8988T (cell line): Measurements from ENCODE around the gene ZNF236.
"Not testable (repeated sequence)": the region's sequence is repeated elsewhere in the genome, so short reads cannot be mapped to it uniquely, and the experiment has no call there.

Source experiments
- DNase-seq: peaks from one replicate; pipeline ENCODE4 v3.0.0; 2011

The ZNF236 gene

DNA sequence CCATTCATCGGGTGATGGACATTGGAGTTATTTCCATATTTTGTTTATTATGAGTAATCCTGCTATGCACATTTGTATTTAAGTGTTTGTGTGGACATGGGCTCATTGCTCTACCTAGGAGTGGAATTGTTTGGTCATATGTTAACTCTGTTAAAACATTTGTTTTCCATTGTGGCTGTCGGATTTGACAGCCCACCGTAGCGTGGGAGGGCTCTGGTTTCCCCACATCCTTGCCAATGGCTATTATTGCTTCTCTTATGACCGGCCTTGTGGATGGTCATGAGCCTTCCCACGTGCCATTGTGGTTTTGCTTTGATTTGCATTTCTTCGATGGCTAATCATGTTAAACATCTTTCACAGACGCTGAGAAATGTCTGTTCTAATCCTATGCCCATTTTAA, 92.0 kb downstream of the ZNF236 start:
- no peak for DNase-seq

- no peak for DNase-seq
These were observed 92.4 kb downstream of the ZNF236 start for GRCh38 chr18:76914796-76915195.

- no peak for DNase-seq
These were observed 93.1 kb downstream of the ZNF236 start for GRCh38 chr18:76915456-76915855.

DNA sequence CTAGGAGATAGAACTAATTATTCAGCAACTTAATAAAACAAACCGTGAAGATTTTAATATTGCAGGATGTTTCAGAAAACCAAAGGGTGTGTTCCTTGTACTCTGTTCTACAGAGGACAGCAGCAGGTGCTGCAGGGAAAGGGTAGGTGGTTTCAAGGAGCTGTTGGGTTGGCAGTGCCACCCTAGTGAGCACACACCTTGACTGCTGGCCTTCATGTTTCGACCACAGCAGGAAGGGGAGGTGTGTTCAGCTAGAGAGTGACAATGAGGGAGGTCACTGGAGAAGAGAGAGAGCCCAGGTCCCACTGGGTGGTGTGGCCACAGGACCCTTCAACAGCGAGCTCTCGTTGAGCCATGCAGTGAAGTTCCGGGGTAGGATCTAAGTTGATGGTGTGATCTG, 98.6 kb downstream of the ZNF236 start:
- DNase-seq, result no peak

GRCh38 chr18:76922107-76922506, 99.8 kb downstream of the ZNF236 start:
- DNase-seq, result peak; percentile 17

DNA sequence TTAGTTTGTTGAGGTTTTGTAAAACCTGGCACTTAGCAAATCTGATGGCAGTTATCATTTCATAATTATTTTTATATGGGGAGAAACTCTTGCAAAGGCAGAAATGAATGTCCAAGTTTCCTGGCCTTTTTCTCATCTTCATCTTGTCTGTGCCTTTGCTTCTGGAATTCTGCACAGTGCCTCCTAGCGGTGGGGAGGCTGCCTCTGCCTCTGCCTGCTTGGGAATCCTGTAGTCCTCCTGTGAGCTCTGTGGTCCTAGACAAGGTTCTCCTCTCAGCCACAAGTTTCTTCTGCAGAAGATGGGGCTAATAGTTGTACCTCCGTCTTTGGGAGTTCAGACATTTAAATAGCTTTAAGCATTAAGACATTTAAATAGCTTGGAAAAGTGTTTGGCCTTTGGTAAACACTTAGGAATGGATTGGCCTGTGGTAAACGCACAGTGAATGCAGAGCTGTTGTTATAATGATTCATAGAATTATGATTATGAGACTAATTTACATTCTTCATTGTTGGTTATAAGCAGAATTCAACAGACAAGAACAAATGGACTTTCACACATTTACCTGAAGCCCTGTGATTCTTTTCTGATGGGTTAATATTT, 101.2 kb downstream of the ZNF236 start:
- no peak for DNase-seq

GRCh38 chr18:76925501-76925900, 103.1 kb downstream of the ZNF236 start:
- DNase-seq, result no peak

DNA sequence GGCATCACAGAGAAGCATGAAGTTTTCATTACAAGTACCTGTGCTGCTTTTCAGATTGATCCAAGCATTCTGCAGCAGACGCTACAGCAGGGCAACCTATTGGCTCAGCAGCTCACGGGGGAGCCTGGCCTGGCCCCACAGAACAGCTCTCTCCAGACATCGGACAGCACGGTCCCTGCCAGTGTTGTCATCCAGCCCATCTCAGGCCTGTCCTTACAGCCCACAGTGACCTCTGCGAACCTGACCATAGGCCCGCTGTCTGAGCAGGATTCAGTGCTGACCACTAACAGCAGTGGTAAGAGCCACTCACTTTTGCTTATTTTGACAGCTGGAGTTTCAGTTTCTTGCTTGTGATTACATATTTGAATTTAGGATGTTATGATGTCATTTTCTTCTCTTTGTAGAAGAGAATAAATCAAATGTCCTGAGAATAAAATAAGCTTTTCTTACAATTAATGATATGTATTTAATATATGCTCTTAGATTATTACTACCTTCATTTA, 104.9 kb downstream of the ZNF236 start:
- DNase-seq, result no peak

DNA sequence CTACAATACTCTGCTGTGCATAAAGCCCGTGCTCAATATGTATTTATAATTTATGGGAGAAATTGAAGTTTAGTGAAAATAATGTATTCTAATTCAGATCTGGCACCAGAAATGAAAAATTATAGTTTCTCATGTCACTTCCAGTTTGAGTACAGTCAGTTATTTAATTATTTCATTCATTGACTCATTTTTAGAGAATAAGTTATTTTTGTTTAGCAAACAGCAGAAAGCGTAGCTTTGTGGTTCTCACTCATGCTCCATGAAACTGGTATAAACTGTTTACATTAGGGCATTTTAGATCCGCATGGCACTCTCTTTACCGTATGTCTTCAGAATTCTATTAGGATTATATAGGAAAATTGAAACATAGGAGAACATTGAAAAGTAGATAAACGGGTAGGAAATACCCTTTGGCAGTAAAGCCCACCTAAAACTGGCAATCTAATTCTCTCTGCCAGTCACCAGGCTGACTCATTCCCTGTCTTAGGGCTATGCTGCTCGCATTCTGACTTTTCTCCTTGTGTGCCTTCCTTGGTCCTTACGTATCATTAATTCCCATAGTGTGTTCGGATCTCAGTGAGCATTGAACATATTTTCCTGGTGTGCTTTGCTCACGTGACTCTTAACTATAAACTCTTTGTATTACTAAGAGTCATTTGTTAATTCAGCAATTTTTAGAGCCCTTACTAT, 106.0 kb downstream of the ZNF236 start:
- no peak for DNase-seq

- no peak for DNase-seq
These were observed 108.8 kb downstream of the ZNF236 start for GRCh38 chr18:76931171-76931570.

GRCh38 chr18:76932026-76932819, 109.9 kb downstream of the ZNF236 start:
- DNase-seq, result no peak

- no peak for DNase-seq
These were observed 113.5 kb downstream of the ZNF236 start for GRCh38 chr18:76935722-76936337.

- DNase-seq, result no peak
These were observed 114.5 kb downstream of the ZNF236 start for GRCh38 chr18:76936877-76937276.

GRCh38 chr18:76937597-76937996, 115.2 kb downstream of the ZNF236 start:
- DNase-seq, result no peak

DNA sequence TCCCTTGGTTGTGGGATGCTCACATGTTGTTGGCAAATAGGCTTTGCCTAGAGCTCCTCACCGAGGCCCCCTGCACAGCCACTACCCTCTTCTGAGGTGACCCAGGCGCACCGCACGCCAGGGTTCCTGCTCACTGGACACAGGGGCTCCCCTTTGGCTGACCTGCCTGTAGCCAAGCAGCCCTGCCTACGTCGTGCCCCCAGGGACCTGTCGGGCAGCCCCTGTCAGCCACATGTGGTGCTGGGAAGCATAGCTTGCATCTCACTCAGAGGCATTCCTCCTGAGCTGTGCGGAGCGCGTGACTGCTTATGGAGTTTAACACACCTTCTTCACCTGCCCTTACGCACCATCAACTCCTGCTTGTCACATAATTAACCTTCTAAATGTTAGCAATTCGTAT, 116.3 kb downstream of the ZNF236 start:
- DNase-seq, result no peak

DNA sequence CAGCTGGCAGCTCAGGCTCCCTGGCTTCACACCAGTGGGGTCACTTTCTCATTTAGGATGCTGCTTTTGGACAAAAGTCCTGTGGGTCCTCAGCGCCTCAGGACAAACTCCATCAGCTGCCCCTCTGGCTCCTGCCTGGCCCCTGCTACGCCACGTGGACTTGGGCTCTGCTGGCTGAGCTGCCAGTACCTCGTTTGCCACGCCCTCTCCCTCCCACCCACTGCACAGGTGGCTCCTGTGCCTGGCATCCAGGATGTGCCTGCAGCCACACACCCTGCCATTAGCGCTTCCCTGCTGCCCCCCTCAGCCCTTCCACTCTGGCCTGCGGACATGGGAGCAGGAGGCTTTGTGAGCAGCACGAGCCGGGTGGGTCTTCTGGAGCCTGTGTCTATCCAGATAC, 118.9 kb downstream of the ZNF236 start:
- DNase-seq, result no peak

DNA sequence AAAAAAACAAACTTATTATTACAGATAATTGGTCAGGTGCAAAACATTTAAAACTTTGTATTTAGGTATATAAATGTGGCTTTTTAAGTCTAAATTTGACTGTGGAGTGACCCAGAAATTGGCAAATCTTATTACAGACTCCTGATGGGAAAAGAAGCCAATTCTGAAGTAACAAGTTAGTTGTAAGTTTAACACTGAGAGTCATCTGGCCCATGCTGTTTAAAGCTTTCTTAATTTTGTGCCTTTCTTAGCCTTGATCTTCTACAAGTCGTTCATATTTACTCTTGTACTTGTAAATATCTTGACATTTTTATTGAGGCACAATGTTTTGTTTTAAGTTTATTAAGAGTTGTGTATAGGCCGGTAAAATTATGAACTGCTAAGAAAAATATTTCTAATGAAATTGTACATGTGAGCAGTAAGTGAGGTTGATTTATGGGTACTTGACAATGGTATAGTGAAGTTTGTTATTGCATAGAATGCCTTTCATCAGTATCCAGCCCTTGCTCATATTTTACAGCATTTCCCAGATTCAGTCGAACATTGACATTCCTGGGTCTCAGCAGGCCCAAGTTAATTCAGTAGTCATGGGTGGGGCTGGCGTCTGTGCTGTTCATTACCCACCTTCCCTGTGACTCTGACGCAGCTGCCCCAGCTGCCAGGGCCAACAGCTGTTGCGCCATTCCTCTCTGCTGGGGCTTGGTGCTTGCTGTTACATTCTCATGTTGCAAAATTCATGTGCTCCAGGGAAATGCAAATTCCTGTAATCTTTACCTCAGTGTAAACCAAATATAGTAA, 121.4 kb downstream of the ZNF236 start:
- no peak for DNase-seq

DNA sequence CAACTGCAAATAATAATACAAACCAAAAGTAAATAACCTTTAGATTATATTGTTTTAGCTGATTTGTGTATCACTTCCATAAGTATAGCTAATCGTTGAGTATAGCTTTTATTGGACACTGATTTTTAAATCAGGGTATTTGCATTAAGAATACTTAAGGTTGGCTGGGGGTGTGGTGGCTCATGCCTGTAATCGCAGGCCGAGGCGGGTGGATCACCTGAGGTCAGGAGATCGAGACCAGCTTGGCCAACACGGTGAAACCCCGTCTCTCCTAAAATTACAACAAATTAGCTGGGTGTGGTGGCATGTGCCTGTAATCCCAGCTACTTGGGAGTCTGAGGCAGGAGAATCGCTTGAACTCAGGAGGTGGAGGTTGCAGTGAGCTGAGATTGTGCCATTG, 122.0 kb downstream of the ZNF236 start:
- DNase-seq, result not testable (repeated sequence)

DNA sequence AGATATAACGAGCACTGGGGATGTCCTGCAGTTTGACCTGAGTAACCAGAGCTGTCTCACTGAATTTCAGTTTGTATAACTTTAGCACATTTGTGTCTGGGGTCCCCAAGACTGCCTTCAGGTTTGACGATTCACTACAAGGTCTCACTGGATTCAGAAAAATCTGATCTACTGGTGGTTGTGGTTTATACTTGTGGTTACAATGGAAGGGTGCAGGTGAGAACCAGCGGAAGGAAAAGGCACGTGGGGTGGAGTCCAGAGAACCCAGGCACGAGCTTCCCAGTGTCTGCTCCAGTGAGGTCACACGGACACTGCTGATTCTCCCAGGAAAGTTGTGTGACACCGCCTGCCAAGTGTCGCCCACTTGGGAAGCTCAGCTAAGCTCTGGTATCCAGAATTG, 126.0 kb downstream of the ZNF236 start:
- no peak for DNase-seq

GRCh38 chr18:76951456-76952247, 129.3 kb downstream of the ZNF236 start:
- DNase-seq, result no peak

DNA sequence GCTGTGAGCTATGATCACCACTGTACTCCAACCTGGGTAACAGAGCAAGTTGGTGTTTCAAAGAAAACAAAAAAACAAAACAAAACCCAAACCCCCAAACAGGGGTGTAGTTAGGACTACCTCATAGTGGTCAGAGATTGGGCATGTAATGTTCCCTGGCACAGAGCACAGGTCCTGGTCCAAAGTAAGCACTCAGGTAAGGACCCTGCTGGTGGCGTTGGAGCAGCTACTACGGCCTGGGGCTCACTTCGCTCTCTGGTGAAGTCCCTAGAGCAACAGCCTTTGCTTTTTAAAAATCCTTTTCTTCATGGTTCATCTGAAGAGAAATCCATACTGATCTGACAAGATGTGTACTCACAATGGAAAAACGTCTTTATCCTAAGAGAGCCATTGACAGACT, 130.4 kb downstream of the ZNF236 start:
- no peak for DNase-seq

- DNase-seq, result no peak
These were observed 130.8 kb downstream of the ZNF236 start for GRCh38 chr18:76953156-76953555.
